Lower lobe of right lung (tissue), 2 donors: ENCODE results near the gene FAM124A. TPM values are rescaled to one million over a fixed set of nuclear protein-coding genes. Genes with fewer than 3 reads are reported as not detected.
A peak's percentile ranks its signal among the peaks of the same experiment; 100 is the strongest.

Experiments used
- ATAC-seq, 2 donors: fragments of 200-7000 bp; cut with Tn5 transposase; one replicate each; pipeline ENCODE4 v1.9.1; 2020 to 2022; ENCODE audit warnings: mild to moderate bottlenecking in 2 of 2, moderate library complexity in 2 of 2
- DNase-seq: peaks from one replicate; pipeline ENCODE4 v3.0.0-alpha.2; 2020
- H3K27ac ChIP-seq: fragments of 200-600 bp; one replicate; pipeline ENCODE4 v1.8.0; 2022
- H3K27me3 ChIP-seq: fragments of 200-600 bp; one replicate; pipeline ENCODE4 v1.8.0; 2022; ENCODE audit warnings: low read depth
- H3K36me3 ChIP-seq: fragments of 200-600 bp; one replicate; pipeline ENCODE4 v1.8.0; 2022; ENCODE audit warnings: mild to moderate bottlenecking
- H3K4me1 ChIP-seq: fragments of 200-600 bp; one replicate; pipeline ENCODE4 v1.8.0; 2022
- H3K4me3 ChIP-seq: fragments of 200-600 bp; one replicate; pipeline ENCODE4 v1.8.0; 2022; ENCODE audit warnings: mild to moderate bottlenecking
- H3K9me3 ChIP-seq: fragments of 200-600 bp; one replicate; pipeline ENCODE4 v1.8.0; 2022
- CTCF ChIP-seq: fragments of 200-600 bp; IDR thresholded peaks from one replicate; pipeline ENCODE4 v1.8.0; 2022; ENCODE audit warnings: antibody characterized with exemption, mild to moderate bottlenecking
- intact Hi-C: fragments of 100-400 bp; cut with DNase I; formaldehyde crosslinking; loops from one replicate; pipeline ENCODE4 v1.11.0; 2022
- total RNA-seq: library from RNA; stranded (reverse); fragmentation: NEBNext Ultra II Directional; extraction: Animal tissue kit (Norgen Biotek cat#: 25700); gene quantifications from one replicate; pipeline ENCODE4 v1.2.1, GENCODE V29; 2021
- donor health status: DM: no; HTN: yes; CAD: no; lungs with severe emphysema.

Gene FAM124A
- total RNA-seq, 1 donor from 2014 or later = 4.1 TPM

GRCh38 chr13:51251480-51251879, 29.3 kb downstream of the FAM124A start:
- Histone ChIP-seq H3K27me3 (no peaks in the 10 kb centered on the region), H3K9me3 (no peaks in the 10 kb centered on the region), H3K36me3 (no peaks in the 10 kb centered on the region), H3K4me3 (no peak overlapping the region), H3K4me1 (peaks cover 6% of the 10 kb centered on the region), H3K27ac (no peak overlapping the region)
- no peak for DNase-seq
- no peak for TF ChIP-seq CTCF
- intact Hi-C loops = no loop called here
- no peak for ATAC-seq

DNA sequence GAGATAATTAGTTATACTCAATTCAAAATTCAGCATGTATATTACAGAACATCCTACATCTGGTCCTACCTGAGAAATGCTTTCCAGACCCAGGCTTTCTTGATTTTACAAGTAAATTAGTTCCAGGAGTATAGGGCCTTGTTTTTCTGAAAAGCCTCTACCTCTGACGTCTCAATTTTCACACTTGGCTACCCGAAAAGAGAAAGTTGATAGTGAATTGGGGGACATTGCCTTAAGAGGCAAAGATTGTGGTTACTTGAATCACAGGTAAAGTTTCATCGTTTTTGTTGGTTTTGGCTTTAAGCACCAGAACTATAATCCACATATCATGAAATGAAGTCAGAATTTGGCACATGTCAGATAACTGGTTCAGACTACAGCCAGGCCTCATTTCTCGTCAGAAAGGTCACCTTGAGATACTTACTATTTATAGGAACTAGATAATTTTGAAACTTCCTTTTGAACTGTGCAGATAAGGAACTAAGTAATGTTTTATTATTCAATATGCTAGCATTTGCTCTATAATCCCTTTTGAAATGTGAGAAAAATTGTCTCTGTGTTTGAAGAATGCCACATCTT, 30.8 kb downstream of the FAM124A start:
- DNase-seq (no peak), ATAC-seq (no peak)
- intact Hi-C loops = no loop called here
- Histone ChIP-seq H3K4me3 (no peak overlapping the region), H3K27ac (no peak overlapping the region), H3K9me3 (no peaks in the 10 kb centered on the region), H3K4me1 (no peaks in the 10 kb centered on the region), H3K36me3 (no peaks in the 10 kb centered on the region), H3K27me3 (no peaks in the 10 kb centered on the region)
- no peak for TF ChIP-seq CTCF

DNA sequence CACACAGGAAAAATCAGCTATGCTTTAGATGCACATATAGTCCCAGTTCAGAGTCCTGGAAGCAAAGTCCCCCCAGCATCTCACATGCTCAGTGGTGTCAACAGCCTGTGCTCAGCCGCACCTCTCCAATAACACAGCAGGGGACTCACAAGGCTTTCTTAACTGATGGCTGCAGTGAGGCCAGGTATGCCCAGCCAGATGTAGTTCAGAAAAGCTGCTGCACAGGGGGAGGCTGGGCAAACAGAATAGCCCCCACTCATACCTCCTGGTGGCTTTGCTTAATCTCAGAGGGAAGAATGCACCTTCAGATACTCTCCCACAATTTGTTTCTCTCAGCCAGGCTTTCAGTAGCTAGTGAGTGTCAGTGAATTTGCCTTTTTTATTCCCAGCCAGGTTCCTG, 33.4 kb downstream of the FAM124A start:
- DNase-seq (no peak), ATAC-seq (no peak)
- H3K27ac ChIP-seq = no peak overlapping the region
- H3K4me3 ChIP-seq = no peak overlapping the region
- TF ChIP-seq CTCF = no peak
- H3K36me3 ChIP-seq = no peaks in the 10 kb centered on the region
- intact Hi-C loops = no loop called here
- H3K27me3 ChIP-seq = no peaks in the 10 kb centered on the region
- H3K4me1 ChIP-seq = no peaks in the 10 kb centered on the region
- no peaks in the 10 kb centered on the region for H3K9me3 ChIP-seq

DNA sequence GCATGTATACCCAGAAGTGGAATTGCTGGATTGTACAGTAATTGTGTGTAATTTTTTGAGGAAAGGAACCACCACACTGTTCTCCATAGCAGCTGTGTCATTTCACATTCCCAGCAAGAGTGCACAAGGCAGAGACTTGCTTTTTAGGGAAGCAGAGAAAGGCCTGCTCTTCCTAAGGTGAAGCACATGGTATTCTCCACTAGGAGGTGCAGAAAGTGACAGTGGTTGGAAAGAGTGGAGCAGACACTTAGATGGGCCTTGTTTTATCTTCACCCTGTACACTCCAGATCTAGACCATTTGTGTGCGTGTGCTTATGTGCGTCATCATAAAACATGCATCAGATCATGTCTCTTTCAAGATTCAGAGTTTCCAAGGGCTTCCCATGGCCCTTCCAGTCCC, 35.0 kb downstream of the FAM124A start:
- no peaks in the 10 kb centered on the region for H3K9me3 ChIP-seq
- H3K27me3 ChIP-seq = no peaks in the 10 kb centered on the region
- no peak for TF ChIP-seq CTCF
- no peak overlapping the region for H3K4me3 ChIP-seq
- ATAC-seq = no peak
- no peak for DNase-seq
- intact Hi-C loops = no loop called here
- no peaks in the 10 kb centered on the region for H3K4me1 ChIP-seq
- H3K27ac ChIP-seq = no peak overlapping the region
- no peaks in the 10 kb centered on the region for H3K36me3 ChIP-seq

DNA sequence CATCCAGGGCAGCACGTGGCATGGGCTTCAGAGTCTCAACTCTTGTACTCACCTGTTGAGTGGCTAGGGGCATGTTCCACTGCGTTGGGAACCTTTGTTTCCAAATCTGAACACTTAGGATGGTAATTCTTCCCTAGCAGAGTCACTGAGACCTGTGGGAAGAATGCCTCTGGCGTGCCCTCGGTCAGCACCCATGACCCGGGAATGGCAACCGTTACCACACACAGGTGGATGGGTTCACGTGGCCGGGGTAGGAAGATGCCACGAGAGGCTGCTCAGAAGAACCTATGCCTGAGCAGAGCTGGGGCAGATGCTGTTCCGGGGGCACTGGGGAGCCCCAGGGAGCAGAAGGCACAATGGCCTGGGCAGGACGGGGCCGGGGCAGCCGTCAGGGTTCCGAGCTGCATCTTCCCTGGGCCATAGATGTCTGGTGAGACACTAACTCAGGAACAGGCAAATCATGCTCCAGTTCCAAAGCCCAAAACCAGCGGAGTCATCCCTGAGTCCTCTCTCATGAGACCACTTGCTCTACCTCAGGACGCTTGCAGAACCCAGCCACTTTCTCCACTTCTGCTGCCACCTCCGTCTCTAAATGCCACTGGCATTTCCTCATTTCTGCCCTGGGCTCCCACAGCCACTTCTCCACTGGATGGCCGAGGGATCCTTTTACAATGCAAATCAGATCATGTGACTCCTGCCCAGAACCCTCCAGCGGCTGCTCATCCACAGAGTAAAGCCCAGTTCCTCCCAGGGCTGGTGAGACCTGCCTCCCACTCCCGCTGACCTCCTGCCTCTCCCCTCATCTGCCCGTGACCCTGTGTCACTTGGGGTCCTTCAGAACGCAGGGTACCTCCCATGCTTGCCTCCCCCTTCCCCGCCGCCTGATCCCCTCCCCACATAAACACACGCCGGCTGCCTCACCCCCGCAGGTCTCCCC, 36.7 kb downstream of the FAM124A start:
- Histone ChIP-seq H3K27ac (no peak overlapping the region), H3K36me3 (no peaks in the 10 kb centered on the region), H3K27me3 (no peaks in the 10 kb centered on the region), H3K9me3 (no peaks in the 10 kb centered on the region), H3K4me1 (no peaks in the 10 kb centered on the region), H3K4me3 (no peak overlapping the region)
- peak; percentile 44 to 60 for ATAC-seq
- intact Hi-C loops = no loop called here
- no peak for TF ChIP-seq CTCF
- no peak for DNase-seq
